SK-N-SH (cell line): ENCODE measurements around the gene TMA16. TPM values are rescaled to one million over a fixed set of nuclear protein-coding genes. Genes with fewer than 3 reads are reported as not detected.

Experiments
- CTCF ChIA-PET: fragments of 300-600, 350-600 bp; formaldehyde crosslinking; extraction: SDS; loops from one replicate; lab custom pipeline; 2021; lab: Yijun Ruan, JAX
- POLR2A ChIA-PET: fragments of 350-600 bp; sonication (Branson Sonifier 250); formaldehyde crosslinking; extraction: SDS; loops from one replicate; lab custom pipeline; 2020; ENCODE audit warnings: antibody characterized with exemption, inconsistent platforms; lab: Yijun Ruan, JAX
- DNase-seq: peaks from one replicate; pipeline ENCODE4 v3.0.0; 2012
- H2AFZ ChIP-seq: fragments of 200-600 bp; sonication (generic); 2 replicates; pipeline ENCODE4 v1.8.1; 2016; ENCODE audit warnings: antibody characterized with exemption, mild to moderate bottlenecking, low read depth
- H3F3A ChIP-seq: fragments of 200-600 bp; sonication (generic); replicated peaks from 2 replicates; pipeline ENCODE3; 2016; ENCODE audit warnings: antibody characterized with exemption, mild to moderate bottlenecking; ENCODE audit not compliant: insufficient read depth
- H3K27ac ChIP-seq, 2 experiments: fragments of 200-500 bp in 1 of 2; fragments of 200-600 bp in 1 of 2; sonication (Bioruptor generic) in 1 of 2; sonication (generic), shearing (Covaris generic) in 1 of 2; 2 replicates each; pipeline versions ENCODE4 v1.5.1 to v1.6.1; 2014 to 2016; ENCODE audit warnings: low read depth in 2 of 2, inconsistent platforms in 1 of 2, low read length in 1 of 2, mild to moderate bottlenecking in 1 of 2, mixed read lengths in 1 of 2
- H3K27me3 ChIP-seq: fragments of 200-600 bp; sonication (generic), shearing (Covaris generic); 2 replicates; pipeline ENCODE4 v1.6.1; 2016; ENCODE audit warnings: mixed run types; ENCODE audit not compliant: insufficient read depth
- H3K36me3 ChIP-seq, 2 experiments: fragments of 200-500 bp in 1 of 2; fragments of 200-600 bp in 1 of 2; sonication (Bioruptor generic) in 1 of 2; sonication (generic) in 1 of 2; replicated peaks in 1 of 2; 2 replicates each; pipeline versions ENCODE3 to v1.5.1; 2014 to 2016; ENCODE audit warnings: low read length in 1 of 2, mild to moderate bottlenecking in 1 of 2; ENCODE audit not compliant: insufficient read depth in 2 of 2, control insufficient read depth in 1 of 2
- H3K4me1 ChIP-seq, 2 experiments: fragments of 200-500 bp in 1 of 2; fragments of 200-600 bp in 1 of 2; sonication (Bioruptor generic) in 1 of 2; sonication (generic), shearing (Covaris generic) in 1 of 2; 2 replicates each; pipeline versions ENCODE4 v1.5.1 to v1.6.1; 2014 to 2016; ENCODE audit warnings: low read depth in 1 of 2, low read length in 1 of 2, mixed run types in 1 of 2; ENCODE audit not compliant: insufficient read depth in 2 of 2, control insufficient read depth in 1 of 2
- H3K4me2 ChIP-seq: fragments of 200-600 bp; sonication (generic), shearing (Covaris generic); 2 replicates; pipeline ENCODE4 v1.6.1; 2017; ENCODE audit warnings: mixed run types
- H3K4me3 ChIP-seq, 2 experiments: fragments of 200-500 bp in 1 of 2; fragments of 200-600 bp in 1 of 2; sonication (Bioruptor generic) in 1 of 2; sonication (generic), shearing (Covaris generic) in 1 of 2; 2 replicates each; pipeline versions ENCODE4 v1.5.1 to v1.8.1; 2014 to 2016; ENCODE audit warnings: low read depth in 2 of 2, inconsistent platforms in 1 of 2, low read length in 1 of 2, mild to moderate bottlenecking in 1 of 2, mixed read lengths in 1 of 2, moderate library complexity in 1 of 2
- H3K79me2 ChIP-seq: fragments of 200-600 bp; sonication (generic); 2 replicates; pipeline ENCODE4 v1.8.1; 2017; ENCODE audit warnings: mild to moderate bottlenecking; ENCODE audit not compliant: insufficient read depth
- H3K9ac ChIP-seq: fragments of 200-600 bp; sonication (generic); 2 replicates; pipeline ENCODE4 v1.6.1; 2017; ENCODE audit warnings: mixed run types
- H3K9me2 ChIP-seq: fragments of 200-600 bp; sonication (generic); 2 replicates; pipeline ENCODE4 v1.6.1; 2017; ENCODE audit warnings: mixed run types
- H3K9me3 ChIP-seq: fragments of 200-600 bp; sonication (generic); 2 replicates; pipeline ENCODE4 v1.6.1; 2017; ENCODE audit warnings: mixed run types, mild to moderate bottlenecking, moderate library complexity
- H4K20me1 ChIP-seq: fragments of 200-600 bp; sonication (generic); 2 replicates; pipeline ENCODE4 v1.6.1; 2017; ENCODE audit warnings: mild to moderate bottlenecking, mixed run types; ENCODE audit not compliant: insufficient read depth
- ELF1 ChIP-seq: IDR thresholded peaks from 2 replicates; pipeline ENCODE4 v1.4.0; 2012
- EP300 ChIP-seq, 2 experiments: IDR thresholded peaks; 2 replicates each; pipeline versions ENCODE4 v1.4.0 to v1.6.1; 2012; ENCODE audit warnings: borderline replicate concordance in 1 of 2, low read depth in 1 of 2, low read length in 1 of 2
- EZH2phosphoT487 ChIP-seq: fragments of 200-600 bp; sonication (generic); IDR thresholded peaks from 2 replicates; pipeline ENCODE4 v1.6.1; 2017; ENCODE audit warnings: low read depth, mixed run types, mild to moderate bottlenecking, antibody characterized with exemption, moderate library complexity, borderline replicate concordance
- FOSL2 ChIP-seq: IDR thresholded peaks from 2 replicates; pipeline ENCODE4 v1.4.0; 2012; ENCODE audit warnings: low read depth, mild to moderate bottlenecking, moderate library complexity, borderline replicate concordance
- FOXJ3 ChIP-seq: sonication (generic); formaldehyde crosslinking; IDR thresholded peaks from 2 replicates; pipeline ENCODE4 v1.5.1; 2020; ENCODE audit warnings: mild to moderate bottlenecking, missing genetic modification reagents
- GABPA ChIP-seq: IDR thresholded peaks from 2 replicates; pipeline ENCODE4 v1.4.0; 2012; ENCODE audit warnings: low read depth, mild to moderate bottlenecking
- GATA2 ChIP-seq: sonication (generic); formaldehyde crosslinking; IDR thresholded peaks from 2 replicates; pipeline ENCODE4 v1.5.0; 2020; ENCODE audit warnings: mild to moderate bottlenecking, missing genetic modification reagents
- JUND ChIP-seq: IDR thresholded peaks from 2 replicates; pipeline ENCODE4 v1.4.0; 2012
- MXI1 ChIP-seq: IDR thresholded peaks from 2 replicates; pipeline ENCODE4 v1.6.1; 2012; ENCODE audit warnings: mild to moderate bottlenecking, low read depth, low read length, improper control_type of control experiment
- NFIC ChIP-seq: IDR thresholded peaks from 2 replicates; pipeline ENCODE4 v1.4.0; 2012; ENCODE audit warnings: borderline replicate concordance
- POLR2AphosphoS5 ChIP-seq: IDR thresholded peaks from 2 replicates; pipeline ENCODE4 v1.6.1; 2012; ENCODE audit warnings: low read depth, low read length
- RAD21 ChIP-seq: IDR thresholded peaks from 2 replicates; pipeline ENCODE4 v1.6.1; 2012; ENCODE audit warnings: mild to moderate bottlenecking, low read length
- RFX5 ChIP-seq: IDR thresholded peaks from 2 replicates; pipeline ENCODE4 v1.6.1; 2012; ENCODE audit warnings: mild to moderate bottlenecking, improper control_type of control experiment, low read length
- USF2 ChIP-seq: fragments of 150-350 bp; IDR thresholded peaks from 2 replicates; pipeline ENCODE4 v1.6.1; 2017; ENCODE audit warnings: antibody characterized with exemption, low read length, low read depth, borderline replicate concordance
- WGBS: methylation state at CpG from one replicate; pipeline ENCODE4 v1.1.6; 2017; ENCODE audit warnings: low lambda C conversion rate; 5-methylcytosine and 5-hydroxymethylcytosine counted together
- polyA plus RNA-seq, 3 experiments: library from polyadenylated mRNA; depleted of rRNA; stranded (reverse); fragments of >200 nt; gene quantifications; 2 replicates each; pipeline ENCODE4 v1.2.3, GENCODE V29; 2012
- TF ChIP-seq, protein P1 (sequence below): fragments of 200-600 bp; sonication (generic); IDR thresholded peaks from 2 replicates; pipeline ENCODE4 v1.6.1; 2017; ENCODE audit warnings: antibody characterized with exemption, mild to moderate bottlenecking, moderate library complexity
- TF ChIP-seq, protein P2 (sequence below): IDR thresholded peaks from 2 replicates; pipeline ENCODE4 v1.4.0; 2012; ENCODE audit warnings: low read depth, borderline replicate concordance

Gene TMA16
- polyA plus RNA-seq, 1 of the 3 experiments (the other 2 are of a cell fraction), result 10.0 TPM

DNA sequence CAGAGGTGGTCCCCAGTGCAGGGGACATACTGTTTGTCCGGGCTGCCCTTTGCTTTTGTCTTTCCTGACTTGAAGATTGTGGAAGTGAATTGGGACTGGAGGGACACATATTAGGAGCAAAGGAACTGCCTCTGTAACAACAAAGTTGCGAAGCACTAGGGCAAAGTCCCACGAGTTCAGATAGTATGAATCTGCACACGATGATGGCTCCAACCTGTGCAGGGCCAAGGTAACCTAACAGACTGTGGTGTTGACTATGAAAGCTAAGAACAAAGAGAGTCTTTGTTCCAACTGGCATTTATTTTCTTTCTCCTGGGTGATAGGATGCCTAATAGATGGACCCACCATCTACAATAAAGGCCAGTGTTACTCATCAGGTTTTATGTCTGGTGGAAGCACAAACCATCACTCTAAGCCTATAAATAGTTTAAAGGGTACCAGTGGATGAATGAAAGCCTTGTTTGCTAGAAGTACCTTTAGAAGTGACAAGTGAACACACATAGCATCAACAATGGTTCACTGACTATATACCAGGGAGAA, 71.8 kb downstream of the TMA16 start:
- Histone ChIP-seq H3K4me3 (no peak overlapping the region), H3K27me3 (no peaks in the 10 kb centered on the region; the same call in 1 of the 2 replicates), H2AFZ (no peak overlapping the region), H3K9me2 (no peaks in the 10 kb centered on the region), H3F3A (no peaks in the 10 kb centered on the region), H3K4me2 (peak overlapping the region; percentile 62; the same call in 1 of the 2 replicates), H3K36me3 (no peaks in the 10 kb centered on the region), H3K9ac (no peak overlapping the region), H4K20me1 (no peaks in the 10 kb centered on the region), H3K27ac (no peak overlapping the region), H3K79me2 (no peaks in the 10 kb centered on the region), H3K9me3 (no peaks in the 10 kb centered on the region), H3K4me1 (no peaks in the 10 kb centered on the region)
- TF ChIP-seq EZH2phosphoT487 (no peak), EP300 (IDR thresholded peaks at IDR 0.05; ENCODE audit: borderline replicate concordance in 1 of 2, low read depth in 1 of 2, low read length in 1 of 2) (no peak), GABPA (no peak), RAD21 (no peak), MXI1 (no peak), ELF1 (no peak), FOSL2 (no peak), POLR2AphosphoS5 (no peak), JUND (no peak)
- TF ChIP-seq, protein P1, sequence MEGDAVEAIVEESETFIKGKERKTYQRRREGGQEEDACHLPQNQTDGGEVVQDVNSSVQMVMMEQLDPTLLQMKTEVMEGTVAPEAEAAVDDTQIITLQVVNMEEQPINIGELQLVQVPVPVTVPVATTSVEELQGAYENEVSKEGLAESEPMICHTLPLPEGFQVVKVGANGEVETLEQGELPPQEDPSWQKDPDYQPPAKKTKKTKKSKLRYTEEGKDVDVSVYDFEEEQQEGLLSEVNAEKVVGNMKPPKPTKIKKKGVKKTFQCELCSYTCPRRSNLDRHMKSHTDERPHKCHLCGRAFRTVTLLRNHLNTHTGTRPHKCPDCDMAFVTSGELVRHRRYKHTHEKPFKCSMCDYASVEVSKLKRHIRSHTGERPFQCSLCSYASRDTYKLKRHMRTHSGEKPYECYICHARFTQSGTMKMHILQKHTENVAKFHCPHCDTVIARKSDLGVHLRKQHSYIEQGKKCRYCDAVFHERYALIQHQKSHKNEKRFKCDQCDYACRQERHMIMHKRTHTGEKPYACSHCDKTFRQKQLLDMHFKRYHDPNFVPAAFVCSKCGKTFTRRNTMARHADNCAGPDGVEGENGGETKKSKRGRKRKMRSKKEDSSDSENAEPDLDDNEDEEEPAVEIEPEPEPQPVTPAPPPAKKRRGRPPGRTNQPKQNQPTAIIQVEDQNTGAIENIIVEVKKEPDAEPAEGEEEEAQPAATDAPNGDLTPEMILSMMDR, result no peak
- TF ChIP-seq, protein P2, sequence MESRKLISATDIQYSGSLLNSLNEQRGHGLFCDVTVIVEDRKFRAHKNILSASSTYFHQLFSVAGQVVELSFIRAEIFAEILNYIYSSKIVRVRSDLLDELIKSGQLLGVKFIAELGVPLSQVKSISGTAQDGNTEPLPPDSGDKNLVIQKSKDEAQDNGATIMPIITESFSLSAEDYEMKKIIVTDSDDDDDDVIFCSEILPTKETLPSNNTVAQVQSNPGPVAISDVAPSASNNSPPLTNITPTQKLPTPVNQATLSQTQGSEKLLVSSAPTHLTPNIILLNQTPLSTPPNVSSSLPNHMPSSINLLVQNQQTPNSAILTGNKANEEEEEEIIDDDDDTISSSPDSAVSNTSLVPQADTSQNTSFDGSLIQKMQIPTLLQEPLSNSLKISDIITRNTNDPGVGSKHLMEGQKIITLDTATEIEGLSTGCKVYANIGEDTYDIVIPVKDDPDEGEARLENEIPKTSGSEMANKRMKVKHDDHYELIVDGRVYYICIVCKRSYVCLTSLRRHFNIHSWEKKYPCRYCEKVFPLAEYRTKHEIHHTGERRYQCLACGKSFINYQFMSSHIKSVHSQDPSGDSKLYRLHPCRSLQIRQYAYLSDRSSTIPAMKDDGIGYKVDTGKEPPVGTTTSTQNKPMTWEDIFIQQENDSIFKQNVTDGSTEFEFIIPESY, result no peak
- ChIA-PET CTCF (interaction anchor here (0.8 to 1.0 kb wide), 3 partner anchors 11 to 18 kb away, joined by 3 to 5 read pairs (median 3); no protein-coding TSS in a partner anchor), POLR2A (no interaction called here)
- DNase-seq, result no peak
- WGBS, result 15% methylated on average over 4 of the region's 4 CpGs

DNA sequence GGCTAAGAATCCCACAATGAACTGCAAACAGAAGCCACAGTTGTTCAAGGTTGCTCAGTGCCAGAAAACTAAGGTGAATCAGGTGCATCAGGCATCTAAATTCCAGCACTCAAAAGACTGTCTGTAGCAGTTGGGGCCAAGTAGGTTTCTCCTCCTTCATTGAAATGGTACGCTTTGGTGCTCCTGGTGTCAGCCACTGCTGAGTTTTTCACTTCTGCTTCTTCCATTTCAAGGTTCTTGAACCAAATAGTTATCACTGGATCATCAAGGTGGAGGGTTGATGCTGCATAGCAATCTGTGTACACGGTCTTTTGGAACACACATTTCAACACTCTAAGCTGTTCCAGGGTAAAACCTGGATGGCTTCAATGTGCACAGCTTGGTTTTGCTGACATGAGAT, 74.4 kb downstream of the TMA16 start:
- CTCF ChIA-PET, result interaction anchor here (1.0 kb wide), 1 partner anchor 21 kb away, joined by 3 read pairs; no protein-coding TSS in a partner anchor
- no peak for TF ChIP-seq RFX5
- TF ChIP-seq NFIC, result no peak
- no peak for TF ChIP-seq GATA2
- TF ChIP-seq, protein P1, result no peak
- TF ChIP-seq FOSL2, result no peak
- TF ChIP-seq FOXJ3 (CRISPR knock-in tag), result no peak
- TF ChIP-seq, protein P2, result no peak
- TF ChIP-seq EP300 (IDR thresholded peaks at IDR 0.05; ENCODE audit: borderline replicate concordance in 1 of 2, low read depth in 1 of 2, low read length in 1 of 2), result no peak
- no peak for TF ChIP-seq USF2

More for the DNA sequence above, 74.4 kb downstream of the TMA16 start:
- DNase-seq, result no peak
- no peaks in the 10 kb centered on the region for H3K9me3 ChIP-seq
- H3K4me3 ChIP-seq, result no peak overlapping the region
- H3K9ac ChIP-seq, result no peak overlapping the region
- no peak overlapping the region for H3K27ac ChIP-seq
- no peaks in the 10 kb centered on the region; the same call in 1 of the 2 replicates for H3K27me3 ChIP-seq
- no peaks in the 10 kb centered on the region for H3K79me2 ChIP-seq
- 0% methylated on average over 2 of the region's 2 CpGs for WGBS
- POLR2A ChIA-PET, result no interaction called here
- H3K4me2 ChIP-seq, result no peak overlapping the region
- no peaks in the 10 kb centered on the region for H3F3A ChIP-seq
- no peaks in the 10 kb centered on the region for H4K20me1 ChIP-seq
- H2AFZ ChIP-seq, result no peak overlapping the region
- no peaks in the 10 kb centered on the region for H3K9me2 ChIP-seq
- H3K36me3 ChIP-seq, result no peaks in the 10 kb centered on the region
- no peaks in the 10 kb centered on the region for H3K4me1 ChIP-seq
